ENCODE measurements around the gene ITGAD. TPM values are rescaled to one million over a fixed set of nuclear protein-coding genes. Genes with fewer than 3 reads are reported as not detected.

Gene ITGAD
- total and polyA plus RNA-seq, 4 donors, result 0.04 to 3.6 (median 2.1) TPM

DNA sequence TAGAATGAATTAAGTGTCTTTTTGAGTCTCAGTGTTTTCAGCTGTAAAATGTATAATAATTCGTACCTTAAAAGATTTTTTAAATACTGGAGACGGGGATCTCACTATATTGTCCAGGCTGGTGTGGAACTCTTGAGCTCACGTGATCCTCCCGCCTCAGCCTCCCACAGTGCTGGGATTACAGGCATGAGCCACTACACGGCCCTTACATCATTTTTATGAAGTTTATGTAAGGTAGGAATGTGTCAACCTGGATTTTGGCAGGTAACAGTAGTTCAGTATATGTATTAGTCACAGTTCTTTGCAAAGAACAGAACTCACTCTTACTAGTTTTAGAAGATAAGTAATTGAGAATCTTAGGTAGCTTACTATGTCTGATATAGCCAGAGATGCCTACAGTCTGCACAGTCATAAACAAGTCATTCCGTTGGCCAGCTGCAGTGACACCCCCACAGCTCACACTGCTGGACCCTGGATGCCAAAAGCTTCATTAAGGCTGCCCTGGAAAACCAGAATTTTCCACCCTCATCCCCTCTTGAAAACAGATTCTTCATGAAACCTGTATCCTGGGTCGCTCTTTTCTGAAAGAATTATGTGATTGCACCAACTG is 35.6 kb downstream of the ITGAD start:
- no peak for DNase-seq (ENCODE audit: low spot score)
- H3K36me3 ChIP-seq (ENCODE audit: control insufficient read depth in 4 of 4, insufficient read depth in 3 of 4, low read depth in 1 of 4, low read length in 3 of 4), result no peaks in the 10 kb centered on the region
- H3K4me1 ChIP-seq (ENCODE audit: control insufficient read depth in 4 of 4, insufficient read depth in 4 of 4, low read length in 3 of 4), result peaks cover 3 to 7% (median 5%) of the 10 kb centered on the region in 4 donors
- H3K27me3 ChIP-seq (ENCODE audit: control insufficient read depth in 4 of 4, insufficient read depth in 4 of 4, low read length in 3 of 4), result no peaks in the 10 kb centered on the region
- peak overlapping the region in 1 of 3 donors; percentile 58 for H3K4me3 ChIP-seq (ENCODE audit: low read depth in 1 of 3, low read length in 3 of 3)
- H3K9me3 ChIP-seq (ENCODE audit: control insufficient read depth in 4 of 4, low read length in 3 of 4), result no peaks in the 10 kb centered on the region
- peak overlapping the region in 1 of 2 donors; percentile 18 for H3K27ac ChIP-seq (ENCODE audit: low read depth in 1 of 2, low read length in 2 of 2)
- WGBS, result 80% methylated on average over 7 of the region's 7 CpGs
- no peak overlapping the region for H3K9ac ChIP-seq (ENCODE audit: low read depth in 1 of 2, low read length in 2 of 2)
- TF ChIP-seq HNF4A (conservative IDR thresholded peaks at IDR 0.05) (no peak), NR2F2 (IDR thresholded peaks at IDR 0.05) (no peak), FOXA1 (IDR thresholded peaks at IDR 0.05) (no peak), MAX (IDR thresholded peaks at IDR 0.05) (no peak), ZBTB33 (IDR thresholded peaks at IDR 0.05) (no peak), RAD21 (IDR thresholded peaks at IDR 0.05) (no peak), SP1 (IDR thresholded peaks at IDR 0.05) (no peak), RXRA (IDR thresholded peaks at IDR 0.05) (no peak), EGR1 (IDR thresholded peaks at IDR 0.05; ENCODE audit: low read depth in 2 of 2) (no peak), GABPA (IDR thresholded peaks at IDR 0.05 in 1 of 2, conservative IDR thresholded peaks at IDR 0.05 in 1 of 2) (no peak), ATF3 (IDR thresholded peaks at IDR 0.05) (no peak), TAF1 (conservative IDR thresholded peaks at IDR 0.05) (no peak), FOXA2 (IDR thresholded peaks at IDR 0.05) (no peak), YY1 (IDR thresholded peaks at IDR 0.05) (no peak), JUND (IDR thresholded peaks at IDR 0.05) (no peak), HNF4G (IDR thresholded peaks at IDR 0.05) (no peak), CTCF (IDR thresholded peaks at IDR 0.05; ENCODE audit: low read depth, low read length, missing input control) (no peak)
- TF ChIP-seq, protein P1, sequence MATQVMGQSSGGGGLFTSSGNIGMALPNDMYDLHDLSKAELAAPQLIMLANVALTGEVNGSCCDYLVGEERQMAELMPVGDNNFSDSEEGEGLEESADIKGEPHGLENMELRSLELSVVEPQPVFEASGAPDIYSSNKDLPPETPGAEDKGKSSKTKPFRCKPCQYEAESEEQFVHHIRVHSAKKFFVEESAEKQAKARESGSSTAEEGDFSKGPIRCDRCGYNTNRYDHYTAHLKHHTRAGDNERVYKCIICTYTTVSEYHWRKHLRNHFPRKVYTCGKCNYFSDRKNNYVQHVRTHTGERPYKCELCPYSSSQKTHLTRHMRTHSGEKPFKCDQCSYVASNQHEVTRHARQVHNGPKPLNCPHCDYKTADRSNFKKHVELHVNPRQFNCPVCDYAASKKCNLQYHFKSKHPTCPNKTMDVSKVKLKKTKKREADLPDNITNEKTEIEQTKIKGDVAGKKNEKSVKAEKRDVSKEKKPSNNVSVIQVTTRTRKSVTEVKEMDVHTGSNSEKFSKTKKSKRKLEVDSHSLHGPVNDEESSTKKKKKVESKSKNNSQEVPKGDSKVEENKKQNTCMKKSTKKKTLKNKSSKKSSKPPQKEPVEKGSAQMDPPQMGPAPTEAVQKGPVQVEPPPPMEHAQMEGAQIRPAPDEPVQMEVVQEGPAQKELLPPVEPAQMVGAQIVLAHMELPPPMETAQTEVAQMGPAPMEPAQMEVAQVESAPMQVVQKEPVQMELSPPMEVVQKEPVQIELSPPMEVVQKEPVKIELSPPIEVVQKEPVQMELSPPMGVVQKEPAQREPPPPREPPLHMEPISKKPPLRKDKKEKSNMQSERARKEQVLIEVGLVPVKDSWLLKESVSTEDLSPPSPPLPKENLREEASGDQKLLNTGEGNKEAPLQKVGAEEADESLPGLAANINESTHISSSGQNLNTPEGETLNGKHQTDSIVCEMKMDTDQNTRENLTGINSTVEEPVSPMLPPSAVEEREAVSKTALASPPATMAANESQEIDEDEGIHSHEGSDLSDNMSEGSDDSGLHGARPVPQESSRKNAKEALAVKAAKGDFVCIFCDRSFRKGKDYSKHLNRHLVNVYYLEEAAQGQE (IDR thresholded peaks at IDR 0.05), result no peak
